Muscle of leg (tissue), 11 donors: ENCODE data around the gene SALL4. TPM values are rescaled to one million over a fixed set of nuclear protein-coding genes. Genes with fewer than 3 reads are reported as not detected.
"Not testable (repeated sequence)": the region's sequence is repeated elsewhere in the genome, so short reads cannot be mapped to it uniquely, and the experiment has no call there.

Experiments
- DNase-seq: peaks from one replicate; pipeline ENCODE4 v3.0.0; 2013
- H3K27ac ChIP-seq: one replicate; pipeline ENCODE4 v1.5.1; 2013; ENCODE audit warnings: mild to moderate bottlenecking, low read length, control low read depth
- H3K27me3 ChIP-seq: one replicate; pipeline ENCODE4 v1.6.1; 2013; ENCODE audit warnings: low read length; ENCODE audit not compliant: control insufficient read depth, insufficient read depth
- H3K36me3 ChIP-seq: one replicate; pipeline ENCODE4 v1.6.1; 2013; ENCODE audit warnings: low read length; ENCODE audit not compliant: control insufficient read depth, insufficient read depth
- H3K4me1 ChIP-seq: one replicate; pipeline ENCODE4 v1.6.1; 2013; ENCODE audit warnings: low read length; ENCODE audit not compliant: control insufficient read depth, insufficient read depth
- H3K4me3 ChIP-seq: one replicate; pipeline ENCODE4 v1.5.1; 2013; ENCODE audit warnings: low read length, control low read depth
- H3K9me3 ChIP-seq: replicated peaks from 2 replicates; pipeline ENCODE4 v1.6.1; 2013; ENCODE audit warnings: low read depth, low read length; ENCODE audit not compliant: control insufficient read depth
- WGBS: methylation state at CpG from one replicate; pipeline ENCODE4 v1.1.5; 2013; ENCODE audit warnings: missing lambda C conversion rate; ENCODE audit not compliant: insufficient coverage; 5-methylcytosine and 5-hydroxymethylcytosine counted together
- polyA plus RNA-seq, 8 donors: library from polyadenylated mRNA; unstranded; fragments of 120-200 nt; gene quantifications; one replicate each; pipeline versions ENCODE4 v1.2.1 to v1.2.3, GENCODE V29; 2013; ENCODE audit warnings: inconsistent platforms in 1 of 8, low replicate concordance in 1 of 8; ENCODE audit not compliant: insufficient read length in 8 of 8, insufficient read depth in 1 of 8
- total RNA-seq: library from RNA; stranded (reverse); fragments of 120-200 nt; gene quantifications from one replicate; pipeline ENCODE4 v1.2.4, GENCODE V29; 2013

SALL4 gene
- total and polyA plus RNA-seq, 9 donors = 0.15 to 1.4 (median 0.18) TPM

- 94% methylated on average over 2 of the region's 8 CpGs for WGBS
- Histone ChIP-seq H3K27ac (no peak overlapping the region), H3K27me3 (no peaks in the 10 kb centered on the region), H3K4me1 (no peaks in the 10 kb centered on the region), H3K36me3 (no peaks in the 10 kb centered on the region), H3K4me3 (no peak overlapping the region), H3K9me3 (no peaks in the 10 kb centered on the region)
- DNase-seq = no peak
Observed at GRCh38 chr20:51826372-51826771, 24.1 kb upstream of the SALL4 start.

- Histone ChIP-seq H3K27me3 (no peaks in the 10 kb centered on the region), H3K4me3 (no peak overlapping the region), H3K9me3 (no peaks in the 10 kb centered on the region), H3K4me1 (no peaks in the 10 kb centered on the region), H3K27ac (no peak overlapping the region), H3K36me3 (no peaks in the 10 kb centered on the region)
- no peak for DNase-seq
- no CpG with 5 or more reads among the region's 1 CpG for WGBS
Observed at GRCh38 chr20:51818479-51819008, 16.2 kb upstream of the SALL4 start.

- H3K36me3 ChIP-seq, DNase-seq, H3K4me1 ChIP-seq, H3K27me3 ChIP-seq, H3K27ac ChIP-seq, H3K4me3 ChIP-seq, H3K9me3 ChIP-seq: not testable (repeated sequence)
- 90% methylated on average over 2 of the region's 8 CpGs for WGBS
Observed at GRCh38 chr20:51816856-51817255, 14.5 kb upstream of the SALL4 start.

GRCh38 chr20:51815383-51816076 is 13.2 kb upstream of the SALL4 start:
- no peaks in the 10 kb centered on the region for H3K4me1 ChIP-seq
- 61% methylated on average over 5 of the region's 5 CpGs for WGBS
- H3K36me3 ChIP-seq = no peaks in the 10 kb centered on the region
- no peaks in the 10 kb centered on the region for H3K27me3 ChIP-seq
- no peak for DNase-seq
- H3K4me3 ChIP-seq = no peak overlapping the region
- no peaks in the 10 kb centered on the region for H3K9me3 ChIP-seq
- no peak overlapping the region for H3K27ac ChIP-seq

GRCh38 chr20:51812861-51813260 is 10.5 kb upstream of the SALL4 start:
- WGBS = 88% methylated on average over 4 of the region's 4 CpGs

GRCh38 chr20:51811514-51812128 is 9.3 kb upstream of the SALL4 start:
- WGBS = no CpG with 5 or more reads among the region's 8 CpGs
- H3K27me3 ChIP-seq = no peaks in the 10 kb centered on the region
- H3K27ac ChIP-seq = no peak overlapping the region
- no peak overlapping the region for H3K4me3 ChIP-seq
- DNase-seq = no peak
- no peaks in the 10 kb centered on the region for H3K9me3 ChIP-seq
- no peaks in the 10 kb centered on the region for H3K4me1 ChIP-seq
- no peaks in the 10 kb centered on the region for H3K36me3 ChIP-seq

More at GRCh38 chr20:51812861-51813260, 10.5 kb upstream of the SALL4 start:
- no peaks in the 10 kb centered on the region for H3K36me3 ChIP-seq
- H3K9me3 ChIP-seq = no peaks in the 10 kb centered on the region
- no peak for DNase-seq
- no peak overlapping the region for H3K27ac ChIP-seq
- H3K27me3 ChIP-seq = no peaks in the 10 kb centered on the region
- no peaks in the 10 kb centered on the region for H3K4me1 ChIP-seq
- no peak overlapping the region for H3K4me3 ChIP-seq

GRCh38 chr20:51811042-51811355 is 8.7 kb upstream of the SALL4 start:
- H3K27me3 ChIP-seq = no peaks in the 10 kb centered on the region
- H3K4me3 ChIP-seq = no peak overlapping the region
- H3K4me1 ChIP-seq = no peaks in the 10 kb centered on the region
- DNase-seq = no peak
- no peaks in the 10 kb centered on the region for H3K9me3 ChIP-seq
- WGBS = no CpG with 5 or more reads among the region's 3 CpGs
- H3K36me3 ChIP-seq = no peaks in the 10 kb centered on the region
- H3K27ac ChIP-seq = no peak overlapping the region

GRCh38 chr20:51810155-51811041 is 8.1 kb upstream of the SALL4 start:
- Histone ChIP-seq H3K27me3 (no peaks in the 10 kb centered on the region), H3K36me3 (no peaks in the 10 kb centered on the region), H3K4me3 (no peak overlapping the region), H3K4me1 (no peaks in the 10 kb centered on the region), H3K9me3 (no peaks in the 10 kb centered on the region), H3K27ac (no peak overlapping the region)
- DNase-seq = no peak
- 88% methylated on average over 3 of the region's 13 CpGs for WGBS

- Histone ChIP-seq H3K9me3 (no peaks in the 10 kb centered on the region), H3K27me3 (peaks cover 6% of the 10 kb centered on the region)
- DNase-seq = no peak
Observed at GRCh38 chr20:51807720-51808250, 5.5 kb upstream of the SALL4 start.

GRCh38 chr20:51804754-51805153 is 2.4 kb upstream of the SALL4 start:
- Histone ChIP-seq H3K36me3 (no peaks in the 10 kb centered on the region), H3K9me3 (no peaks in the 10 kb centered on the region), H3K4me1 (peaks cover 27% of the 10 kb centered on the region), H3K27me3 (peaks cover 36% of the 10 kb centered on the region), H3K4me3 (no peak overlapping the region), H3K27ac (no peak overlapping the region)
- DNase-seq = no peak
- 74% methylated on average over 5 of the region's 7 CpGs for WGBS

More at GRCh38 chr20:51807720-51808250, 5.5 kb upstream of the SALL4 start:
- no peaks in the 10 kb centered on the region for H3K4me1 ChIP-seq
- no peaks in the 10 kb centered on the region for H3K36me3 ChIP-seq
- H3K27ac ChIP-seq = no peak overlapping the region
- no peak overlapping the region for H3K4me3 ChIP-seq
- 39% methylated on average over 2 of the region's 5 CpGs for WGBS
